Memory B cell (primary cell): ENCODE measurements around the gene TOR1AIP1.

ENCODE experiments used
- ATAC-seq: fragments of 150-1000 bp; cut with Tn5 transposase; 2 replicates; pipeline ENCODE4 v1.10.0; 2021; ENCODE audit warnings: low read depth, mild to moderate bottlenecking, moderate library complexity
- DNase-seq, 2 donors: peaks; one replicate each; pipeline ENCODE4 v3.0.0; 2022; ENCODE audit warnings: low spot score in 2 of 2
- H3K27ac Mint-ChIP-seq: one replicate; pipeline ENCODE4 v1.8.0; 2022; ENCODE audit warnings: mild to moderate bottlenecking, moderate library complexity, mixed read lengths
- H3K27me3 Mint-ChIP-seq: one replicate; pipeline ENCODE4 v1.8.0; 2022; ENCODE audit warnings: mixed read lengths
- H3K36me3 Mint-ChIP-seq: one replicate; pipeline ENCODE4 v1.8.0; 2022; ENCODE audit warnings: mild to moderate bottlenecking, mixed read lengths
- H3K4me1 Mint-ChIP-seq: one replicate; pipeline ENCODE4 v1.8.0; 2022; ENCODE audit warnings: mixed read lengths
- H3K4me3 Mint-ChIP-seq: one replicate; pipeline ENCODE4 v1.8.0; 2022; ENCODE audit warnings: mild to moderate bottlenecking, moderate library complexity, mixed read lengths
- H3K9me3 Mint-ChIP-seq: one replicate; pipeline ENCODE4 v1.8.0; 2022; ENCODE audit warnings: mixed read lengths

The TOR1AIP1 gene

DNA sequence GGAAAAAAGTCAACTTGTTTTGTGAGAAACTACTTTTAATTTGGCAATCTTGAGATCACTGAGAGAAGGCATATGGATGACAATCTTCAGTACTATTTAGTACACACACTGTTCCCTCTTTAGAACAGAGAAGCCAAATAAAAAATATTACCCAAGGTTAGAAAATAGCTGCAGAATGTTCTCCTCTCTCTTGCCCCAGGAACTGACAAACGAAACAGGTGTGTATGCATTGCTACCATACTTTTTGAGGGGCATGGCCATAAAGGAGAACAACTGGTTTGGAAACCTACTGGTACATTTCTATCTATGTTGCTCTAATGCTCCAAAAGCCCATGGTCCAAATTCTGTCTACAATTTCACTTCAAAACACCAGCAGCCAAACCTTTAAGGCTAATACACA is 10.1 kb upstream of the TOR1AIP1 start:
- H3K27me3 Mint-ChIP-seq, result no peaks in the 10 kb centered on the region
- DNase-seq (no peak), ATAC-seq (no peak)
- H3K36me3 Mint-ChIP-seq, result peaks cover 2% of the 10 kb centered on the region
- H3K27ac Mint-ChIP-seq, result peak overlapping the region; percentile 79
- H3K4me3 Mint-ChIP-seq, result no peak overlapping the region
- H3K9me3 Mint-ChIP-seq, result no peaks in the 10 kb centered on the region
- peaks cover 25% of the 10 kb centered on the region for H3K4me1 Mint-ChIP-seq

- Mint-ChIP-seq H3K27ac (peak overlapping the region; percentile 79), H3K4me3 (no peak overlapping the region), H3K36me3 (peaks cover 2% of the 10 kb centered on the region), H3K27me3 (no peaks in the 10 kb centered on the region), H3K4me1 (peaks cover 25% of the 10 kb centered on the region), H3K9me3 (no peaks in the 10 kb centered on the region)
- peak; percentile 34 for ATAC-seq
- no peak for DNase-seq
Measured at GRCh38 chr1:179872558-179872957, 9.5 kb upstream of the TOR1AIP1 start.

- no peak for ATAC-seq
- H3K27me3 Mint-ChIP-seq, result no peaks in the 10 kb centered on the region
- H3K4me3 Mint-ChIP-seq, result no peak overlapping the region
- peaks cover 2% of the 10 kb centered on the region for H3K36me3 Mint-ChIP-seq
- peaks cover 24% of the 10 kb centered on the region for H3K4me1 Mint-ChIP-seq
- no peaks in the 10 kb centered on the region for H3K9me3 Mint-ChIP-seq
- H3K27ac Mint-ChIP-seq, result peak overlapping the region; percentile 24
- no peak for DNase-seq
Measured at GRCh38 chr1:179873438-179873851, 8.6 kb upstream of the TOR1AIP1 start.

GRCh38 chr1:179875596-179876299 is 6.3 kb upstream of the TOR1AIP1 start:
- no peak for DNase-seq
- no peak overlapping the region for H3K27ac Mint-ChIP-seq
- H3K4me3 Mint-ChIP-seq, result no peak overlapping the region
- no peak for ATAC-seq
- H3K36me3 Mint-ChIP-seq, result peaks cover 2% of the 10 kb centered on the region
- H3K9me3 Mint-ChIP-seq, result no peaks in the 10 kb centered on the region
- H3K27me3 Mint-ChIP-seq, result no peaks in the 10 kb centered on the region
- H3K4me1 Mint-ChIP-seq, result peaks cover 26% of the 10 kb centered on the region

- Mint-ChIP-seq H3K9me3 (no peaks in the 10 kb centered on the region), H3K27me3 (no peaks in the 10 kb centered on the region), H3K4me3 (peak overlapping the region; percentile 53), H3K4me1 (peaks cover 24% of the 10 kb centered on the region), H3K36me3 (peaks cover 2% of the 10 kb centered on the region), H3K27ac (peak overlapping the region; percentile 17)
- ATAC-seq, result no peak
- DNase-seq, result no peak
Measured at GRCh38 chr1:179876300-179876715, 5.8 kb upstream of the TOR1AIP1 start.

DNA sequence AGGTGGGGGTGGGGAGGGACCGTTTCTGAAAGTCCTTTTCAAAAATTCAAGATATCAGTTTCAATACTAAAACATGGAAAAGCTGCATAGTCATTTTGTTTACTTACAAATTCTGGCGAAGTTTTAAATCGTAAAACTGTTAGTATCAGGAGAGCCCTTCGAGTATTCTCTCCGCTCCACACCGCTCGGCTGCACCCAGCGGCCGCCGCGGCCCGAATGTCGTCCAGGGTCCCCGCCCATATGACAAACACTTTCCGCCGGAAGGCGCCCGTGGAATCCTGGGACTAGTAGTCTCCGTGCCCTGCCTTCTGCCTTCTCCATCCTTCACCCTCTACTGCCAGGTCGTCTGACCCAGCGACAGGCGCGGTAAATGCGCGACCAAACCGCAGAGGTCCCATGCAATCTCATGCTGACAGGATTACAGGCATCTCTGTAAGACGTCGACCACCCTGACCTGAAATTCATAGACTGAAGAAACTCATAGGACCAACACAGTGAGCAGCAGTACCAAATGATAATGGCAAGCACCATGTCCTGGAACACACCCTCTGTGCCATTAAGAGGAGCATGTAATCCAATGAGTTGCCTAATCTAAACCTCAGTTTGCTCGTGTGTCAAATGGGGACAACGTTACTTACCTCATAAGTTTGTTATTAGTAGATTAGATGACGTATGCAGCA is 4.4 kb upstream of the TOR1AIP1 start, which contains the start of gene TOR1AIP2:
TOR1AIP2 (minus strand) TSS at position 218 of the 680 bp plus-strand sequence. CDS start 25,138 bp downstream, outside the sequence.
- DNase-seq, result peak; percentile 71 to 74
- H3K27ac Mint-ChIP-seq, result peak within 1 kb of the TSS; percentile 79
- peak; percentile 55 for ATAC-seq
- no peaks in the 10 kb centered on the region for H3K9me3 Mint-ChIP-seq
- H3K4me3 Mint-ChIP-seq, result peak within 1 kb of the TSS; percentile 86
- peaks cover 2% of the 10 kb centered on the region for H3K36me3 Mint-ChIP-seq
- peaks cover 21% of the 10 kb centered on the region for H3K4me1 Mint-ChIP-seq
- H3K27me3 Mint-ChIP-seq, result no peaks in the 10 kb centered on the region

DNA sequence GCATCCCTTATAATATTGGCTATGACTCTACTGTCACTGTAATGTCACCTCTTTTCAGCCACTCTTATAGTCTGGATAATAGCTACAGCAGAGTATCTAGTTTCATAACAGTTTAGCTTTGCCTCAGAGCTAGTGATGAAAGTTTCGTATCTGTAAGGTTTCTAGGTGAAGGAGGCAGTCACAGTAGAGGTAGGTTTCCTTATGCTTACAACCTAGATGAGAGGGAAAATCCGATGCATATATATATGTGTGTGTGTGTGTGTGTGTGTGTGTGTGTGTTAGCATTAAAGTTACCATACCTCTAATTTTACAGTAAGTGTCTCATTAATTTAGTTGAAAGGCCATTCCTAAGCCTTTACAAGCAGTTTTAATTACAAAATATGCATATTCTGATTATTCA is 2.3 kb upstream of the TOR1AIP1 start:
- Mint-ChIP-seq H3K4me1 (peaks cover 21% of the 10 kb centered on the region), H3K27me3 (no peaks in the 10 kb centered on the region), H3K36me3 (peaks cover 4% of the 10 kb centered on the region), H3K9me3 (no peaks in the 10 kb centered on the region), H3K4me3 (no peak overlapping the region), H3K27ac (no peak overlapping the region)
- DNase-seq, result no peak
- no peak for ATAC-seq

- peak overlapping the region; percentile 94 for H3K4me3 Mint-ChIP-seq
- peaks cover 6% of the 10 kb centered on the region for H3K36me3 Mint-ChIP-seq
- peaks cover 19% of the 10 kb centered on the region for H3K4me1 Mint-ChIP-seq
- ATAC-seq (no peak), DNase-seq (no peak)
- peak overlapping the region; percentile 99 for H3K27ac Mint-ChIP-seq
- H3K9me3 Mint-ChIP-seq, result no peaks in the 10 kb centered on the region
- no peaks in the 10 kb centered on the region for H3K27me3 Mint-ChIP-seq
Measured at GRCh38 chr1:179881642-179882252, 338 bp upstream of the TOR1AIP1 start.

DNA sequence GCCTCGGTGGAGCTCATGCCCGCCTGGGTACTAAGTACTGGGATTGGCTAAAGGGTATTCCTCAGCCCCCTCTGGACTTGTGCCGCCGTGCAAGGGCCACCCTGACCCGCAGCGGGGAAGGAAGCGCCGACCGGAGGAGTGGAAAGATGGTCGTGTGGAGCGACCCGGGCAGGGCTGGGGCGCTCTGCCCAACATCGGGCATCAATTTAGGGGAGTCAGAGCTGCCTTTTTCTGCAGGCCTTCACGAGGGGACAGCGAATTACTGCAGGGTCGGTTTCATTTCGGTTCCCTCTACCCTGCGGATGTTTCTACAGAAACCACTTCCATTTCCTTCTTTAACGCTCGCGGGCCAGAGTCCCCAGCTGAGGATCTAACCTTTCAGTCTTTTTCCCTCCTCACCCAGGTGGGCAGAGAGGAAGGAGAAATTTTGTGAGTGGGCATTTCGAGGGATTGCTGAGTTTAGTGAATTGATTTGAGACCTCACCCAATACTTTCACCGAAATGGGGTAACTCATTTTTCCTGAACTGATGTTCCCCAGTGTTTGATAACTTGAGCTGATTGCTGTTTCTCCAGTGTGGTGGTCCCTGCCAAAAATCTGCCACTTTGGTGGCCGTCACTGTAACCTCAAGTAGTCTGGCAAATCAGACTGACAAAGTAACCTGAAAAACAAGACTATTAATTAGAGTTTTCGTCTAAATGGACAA is 1.1 kb downstream of the TOR1AIP1 start:
- no peak for DNase-seq

DNA sequence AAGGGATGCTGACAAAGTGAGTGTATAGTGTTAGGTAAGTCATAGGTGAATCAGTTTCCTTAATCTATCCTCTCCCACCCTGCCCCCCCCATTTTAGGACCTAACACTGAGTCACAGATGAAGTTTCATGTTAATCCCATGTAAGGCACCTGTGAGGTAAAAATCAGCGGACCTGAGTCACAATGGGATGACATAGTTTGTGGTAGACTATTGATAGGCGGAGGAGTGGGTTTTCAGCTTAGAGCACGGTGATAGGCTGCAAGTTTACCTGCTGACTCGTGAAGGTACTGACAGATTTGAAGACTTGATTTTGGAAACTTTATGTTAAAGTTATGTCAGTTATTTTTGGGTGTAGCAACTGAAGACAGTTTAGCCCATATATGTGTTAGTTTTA is 1.7 kb downstream of the TOR1AIP1 start:
- Mint-ChIP-seq H3K27me3 (no peaks in the 10 kb centered on the region), H3K4me1 (peaks cover 22% of the 10 kb centered on the region), H3K9me3 (no peaks in the 10 kb centered on the region), H3K27ac (peak overlapping the region; percentile 99), H3K36me3 (peaks cover 6% of the 10 kb centered on the region), H3K4me3 (peak overlapping the region; percentile 94)
- DNase-seq, result peak in 1 of 2 donors; percentile 21
- ATAC-seq, result no peak

More for the DNA sequence above, 1.1 kb downstream of the TOR1AIP1 start:
- Mint-ChIP-seq H3K27ac (peak overlapping the region; percentile 99), H3K9me3 (no peaks in the 10 kb centered on the region), H3K36me3 (peaks cover 6% of the 10 kb centered on the region), H3K4me1 (peaks cover 23% of the 10 kb centered on the region), H3K4me3 (peak overlapping the region; percentile 94), H3K27me3 (no peaks in the 10 kb centered on the region)
- ATAC-seq, result peak; percentile 18

DNA sequence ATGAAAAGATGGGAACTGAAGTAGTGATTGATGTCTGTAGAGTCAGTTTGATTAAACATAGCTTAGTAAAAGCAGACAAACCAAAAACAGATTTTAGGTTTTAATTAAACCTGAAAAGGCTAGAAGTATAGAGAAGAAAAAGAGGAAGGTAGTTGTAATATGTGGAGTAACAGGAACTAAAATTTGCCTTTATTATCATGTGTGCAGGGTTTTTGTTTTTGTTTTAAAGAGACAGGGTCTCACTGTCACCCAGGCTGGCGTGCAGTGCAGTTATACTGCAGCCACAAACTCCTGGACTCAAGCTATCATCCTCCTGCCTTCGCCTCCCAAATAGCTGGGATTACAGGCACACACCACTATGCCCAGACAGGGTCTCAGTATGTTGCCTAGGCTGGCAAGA is 6.0 kb downstream of the TOR1AIP1 start:
- no peaks in the 10 kb centered on the region for H3K27me3 Mint-ChIP-seq
- DNase-seq (peak in 1 of 2 donors; percentile 5), ATAC-seq (peak; percentile 60)
- peak overlapping the region; percentile 84 for H3K27ac Mint-ChIP-seq
- peaks cover 19% of the 10 kb centered on the region for H3K4me1 Mint-ChIP-seq
- no peaks in the 10 kb centered on the region for H3K9me3 Mint-ChIP-seq
- peaks cover 6% of the 10 kb centered on the region for H3K36me3 Mint-ChIP-seq
- peak overlapping the region; percentile 79 for H3K4me3 Mint-ChIP-seq

DNA sequence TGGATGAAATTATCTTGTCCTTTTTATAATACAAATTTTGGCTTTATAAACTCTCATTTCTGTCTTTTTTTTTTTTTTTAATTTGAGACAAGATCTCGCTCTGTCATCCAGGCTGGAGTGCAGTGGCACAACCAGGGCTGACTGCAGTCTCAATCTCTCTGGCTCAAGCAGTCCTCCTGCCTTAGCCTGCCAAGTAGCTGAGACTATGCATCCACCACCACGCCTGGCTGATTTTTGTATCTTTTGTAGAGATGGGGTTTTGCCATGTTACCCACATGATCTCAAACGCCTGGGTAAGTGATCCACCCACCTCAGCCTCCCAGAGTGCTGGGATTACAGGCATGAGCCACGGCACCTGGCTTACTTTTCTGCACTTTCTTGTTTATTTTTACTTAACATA is 7.5 kb downstream of the TOR1AIP1 start:
- no peaks in the 10 kb centered on the region for H3K27me3 Mint-ChIP-seq
- H3K4me1 Mint-ChIP-seq, result peaks cover 15% of the 10 kb centered on the region
- H3K27ac Mint-ChIP-seq, result no peak overlapping the region
- DNase-seq, result no peak
- no peaks in the 10 kb centered on the region for H3K9me3 Mint-ChIP-seq
- ATAC-seq, result no peak
- H3K36me3 Mint-ChIP-seq, result peaks cover 4% of the 10 kb centered on the region
- H3K4me3 Mint-ChIP-seq, result no peak overlapping the region

- H3K36me3 Mint-ChIP-seq, result peaks cover 23% of the 10 kb centered on the region
Measured at GRCh38 chr1:179910934-179911333, 28.8 kb downstream of the TOR1AIP1 start.

DNA sequence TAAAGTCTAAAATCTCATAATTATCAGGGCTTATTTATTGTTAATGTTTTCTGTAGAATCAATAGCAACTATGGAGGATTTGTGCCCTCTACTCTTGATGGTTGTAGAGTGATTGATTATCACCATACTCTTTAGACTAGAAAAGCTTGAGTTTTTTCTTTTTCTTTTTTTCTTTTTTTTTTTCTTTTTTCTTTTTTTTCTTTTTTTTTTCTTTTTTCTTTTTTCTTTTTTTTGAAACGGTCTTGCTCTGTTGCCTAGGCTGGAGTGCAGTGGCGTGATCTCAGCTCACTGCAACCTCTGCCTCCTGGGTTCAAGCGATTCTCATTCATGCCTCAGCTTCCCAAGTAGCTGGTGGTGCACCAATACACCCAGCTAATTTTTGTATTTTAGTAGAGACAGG is 29.7 kb downstream of the TOR1AIP1 start:
- ATAC-seq (no peak), DNase-seq (no peak)
- no peak overlapping the region for H3K4me3 Mint-ChIP-seq
- H3K9me3 Mint-ChIP-seq, result no peaks in the 10 kb centered on the region
- no peak overlapping the region for H3K27ac Mint-ChIP-seq
- H3K36me3 Mint-ChIP-seq, result peaks cover 23% of the 10 kb centered on the region
- no peaks in the 10 kb centered on the region for H3K27me3 Mint-ChIP-seq
- no peaks in the 10 kb centered on the region for H3K4me1 Mint-ChIP-seq

More at GRCh38 chr1:179910934-179911333, 28.8 kb downstream of the TOR1AIP1 start:
- H3K4me3 Mint-ChIP-seq, result no peak overlapping the region
- H3K4me1 Mint-ChIP-seq, result no peaks in the 10 kb centered on the region
- H3K27me3 Mint-ChIP-seq, result no peaks in the 10 kb centered on the region
- H3K27ac Mint-ChIP-seq, result no peak overlapping the region
- no peak for ATAC-seq
- H3K9me3 Mint-ChIP-seq, result no peaks in the 10 kb centered on the region
- DNase-seq, result no peak
